ENCODE results near the gene ZBED2. TPM values are rescaled to one million over a fixed set of nuclear protein-coding genes. Genes with fewer than 3 reads are reported as not detected.

Gene ZBED2
- total RNA-seq, 1 experiment from 2014 or later, result 19.0 TPM

DNA sequence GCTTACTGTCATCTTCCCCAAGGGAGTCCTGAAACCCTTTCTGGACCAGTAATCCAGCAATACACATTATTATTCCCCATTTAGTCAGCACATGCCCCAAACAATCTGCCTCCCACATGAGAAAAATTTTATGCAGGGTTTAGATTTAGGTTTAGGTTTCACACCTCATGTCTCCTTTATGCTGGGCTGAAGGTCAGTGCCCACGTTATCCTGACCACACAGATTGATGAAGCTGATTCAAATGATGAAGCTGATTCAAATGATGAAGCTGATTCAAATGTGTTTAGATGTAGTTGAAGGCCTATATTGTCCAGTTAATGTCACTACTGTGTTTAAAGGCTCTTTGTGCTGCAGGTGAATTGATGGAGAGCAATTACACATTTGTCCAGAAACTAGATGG lies 18.1 kb upstream of the ZBED2 start:
- Mint-ChIP-seq H3K27ac (ENCODE audit: low read depth, unreplicated experiment) (no peak overlapping the region), H3K4me1 (ENCODE audit: insufficient read depth, unreplicated experiment) (peaks cover 30% of the 10 kb centered on the region), H3K36me3 (ENCODE audit: insufficient read depth, unreplicated experiment) (no peaks in the 10 kb centered on the region), H3K27me3 (ENCODE audit: insufficient read depth, unreplicated experiment) (no peaks in the 10 kb centered on the region), H3K4me3 (ENCODE audit: unreplicated experiment) (no peak overlapping the region), H3K9me3 (ENCODE audit: unreplicated experiment) (no peaks in the 10 kb centered on the region)
- no peak for DNase-seq (ENCODE audit: unreplicated experiment)
- TF ChIP-seq, protein P1, sequence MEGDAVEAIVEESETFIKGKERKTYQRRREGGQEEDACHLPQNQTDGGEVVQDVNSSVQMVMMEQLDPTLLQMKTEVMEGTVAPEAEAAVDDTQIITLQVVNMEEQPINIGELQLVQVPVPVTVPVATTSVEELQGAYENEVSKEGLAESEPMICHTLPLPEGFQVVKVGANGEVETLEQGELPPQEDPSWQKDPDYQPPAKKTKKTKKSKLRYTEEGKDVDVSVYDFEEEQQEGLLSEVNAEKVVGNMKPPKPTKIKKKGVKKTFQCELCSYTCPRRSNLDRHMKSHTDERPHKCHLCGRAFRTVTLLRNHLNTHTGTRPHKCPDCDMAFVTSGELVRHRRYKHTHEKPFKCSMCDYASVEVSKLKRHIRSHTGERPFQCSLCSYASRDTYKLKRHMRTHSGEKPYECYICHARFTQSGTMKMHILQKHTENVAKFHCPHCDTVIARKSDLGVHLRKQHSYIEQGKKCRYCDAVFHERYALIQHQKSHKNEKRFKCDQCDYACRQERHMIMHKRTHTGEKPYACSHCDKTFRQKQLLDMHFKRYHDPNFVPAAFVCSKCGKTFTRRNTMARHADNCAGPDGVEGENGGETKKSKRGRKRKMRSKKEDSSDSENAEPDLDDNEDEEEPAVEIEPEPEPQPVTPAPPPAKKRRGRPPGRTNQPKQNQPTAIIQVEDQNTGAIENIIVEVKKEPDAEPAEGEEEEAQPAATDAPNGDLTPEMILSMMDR (IDR thresholded peaks at IDR 0.05; ENCODE audit: unreplicated experiment), result no peak
- ChIA-PET POLR2A (interaction anchor here (0.6 to 1.5 kb wide), 2 partner anchors 27 to 103 kb away, joined by 3 read pairs; no protein-coding TSS in a partner anchor), CTCF (interaction anchor here (0.8 kb wide), 1 partner anchor 35 kb away, joined by 3 read pairs; no protein-coding TSS in a partner anchor)
- no TSS peak for BruUV-seq (replicated peaks)
- intact Hi-C loops (cut with micrococcal nuclease), result no loop called here

DNA sequence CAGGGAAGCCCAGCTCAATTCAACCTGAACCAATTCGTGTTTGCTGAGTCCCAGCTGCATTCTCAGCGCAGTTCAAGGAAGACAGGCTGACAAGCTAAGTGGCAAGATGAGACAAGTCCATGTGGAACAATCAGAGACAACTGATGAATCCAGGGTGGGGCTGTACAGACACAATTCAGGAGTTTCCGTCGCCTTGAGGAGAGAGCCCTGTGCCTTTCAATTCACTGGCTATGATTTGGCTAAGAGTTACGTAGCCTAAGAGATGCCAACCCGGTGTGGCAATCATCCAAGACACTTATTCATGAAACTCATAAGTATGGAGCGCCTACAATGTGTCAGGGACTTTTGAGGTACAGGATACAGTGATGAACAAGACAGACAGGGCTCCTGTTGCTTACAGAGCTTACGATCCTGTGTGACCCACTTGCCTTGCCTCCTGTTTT lies 15.5 kb upstream of the ZBED2 start:
- Mint-ChIP-seq H3K4me1 (ENCODE audit: insufficient read depth, unreplicated experiment) (peaks cover 25% of the 10 kb centered on the region), H3K27me3 (ENCODE audit: insufficient read depth, unreplicated experiment) (no peaks in the 10 kb centered on the region), H3K9me3 (ENCODE audit: unreplicated experiment) (no peaks in the 10 kb centered on the region), H3K27ac (ENCODE audit: low read depth, unreplicated experiment) (peak overlapping the region; percentile 89), H3K36me3 (ENCODE audit: insufficient read depth, unreplicated experiment) (no peaks in the 10 kb centered on the region), H3K4me3 (ENCODE audit: unreplicated experiment) (peak overlapping the region; percentile 70)
- POLR2A ChIA-PET, result interaction anchor here (0.9 to 2.5 kb wide), 14 partner anchors 8 to 84 kb away, joined by 3 to 51 read pairs (median 5); partner anchors contain the start of gene ZBED2
- CTCF ChIA-PET, result interaction anchor here (0.6 to 1.7 kb wide), 11 partner anchors 8 to 86 kb away, joined by 3 to 18 read pairs (median 3); partner anchors contain the start of gene ZBED2
- peak; percentile 94 for DNase-seq (ENCODE audit: unreplicated experiment)
- TF ChIP-seq, protein P1 (IDR thresholded peaks at IDR 0.05; ENCODE audit: unreplicated experiment), result no peak
- BruUV-seq (replicated peaks), result TSS peak; percentile 52
- intact Hi-C loops (cut with micrococcal nuclease), result loop anchor here (2.0 kb wide), 1 partner anchor 26 kb away; no protein-coding TSS in a partner anchor

DNA sequence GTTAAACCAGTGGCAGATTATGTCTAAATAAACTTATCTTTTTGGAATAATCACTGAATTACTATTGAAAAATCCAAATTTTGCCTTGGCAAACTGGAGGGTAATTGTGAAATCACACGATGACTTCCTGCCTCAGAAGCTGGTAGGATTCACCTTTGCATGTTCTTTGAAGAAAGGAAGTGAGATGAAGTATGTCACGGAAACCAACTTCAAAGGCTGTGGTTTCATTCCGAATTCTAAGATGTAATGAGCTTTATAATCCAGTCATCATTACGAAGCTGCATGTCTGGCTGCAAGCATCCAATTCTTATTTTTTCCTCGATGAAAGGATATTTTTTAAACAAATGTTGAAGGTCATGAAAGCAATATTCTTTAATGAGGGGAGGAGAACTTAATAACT lies 15.0 kb upstream of the ZBED2 start:
- intact Hi-C loops (cut with micrococcal nuclease), result loop anchor here (2.0 kb wide), 1 partner anchor 25 kb away; no protein-coding TSS in a partner anchor
- H3K9me3 Mint-ChIP-seq (ENCODE audit: unreplicated experiment), result no peaks in the 10 kb centered on the region
- peak; percentile 55 for DNase-seq (ENCODE audit: unreplicated experiment)
- H3K27me3 Mint-ChIP-seq (ENCODE audit: insufficient read depth, unreplicated experiment), result no peaks in the 10 kb centered on the region
- peak overlapping the region; percentile 89 for H3K27ac Mint-ChIP-seq (ENCODE audit: low read depth, unreplicated experiment)
- H3K4me3 Mint-ChIP-seq (ENCODE audit: unreplicated experiment), result peak overlapping the region; percentile 70
- POLR2A ChIA-PET, result interaction anchor here (0.9 to 2.5 kb wide), 14 partner anchors 8 to 84 kb away, joined by 3 to 51 read pairs (median 5); partner anchors contain the start of gene ZBED2
- BruUV-seq (replicated peaks), result TSS peak; percentile 85
- peaks cover 25% of the 10 kb centered on the region for H3K4me1 Mint-ChIP-seq (ENCODE audit: insufficient read depth, unreplicated experiment)
- H3K36me3 Mint-ChIP-seq (ENCODE audit: insufficient read depth, unreplicated experiment), result no peaks in the 10 kb centered on the region
- TF ChIP-seq, protein P1 (IDR thresholded peaks at IDR 0.05; ENCODE audit: unreplicated experiment), result no peak
- CTCF ChIA-PET, result interaction anchor here (0.8 to 1.7 kb wide), 10 partner anchors 8 to 86 kb away, joined by 3 to 18 read pairs (median 3); partner anchors contain the start of gene ZBED2

DNA sequence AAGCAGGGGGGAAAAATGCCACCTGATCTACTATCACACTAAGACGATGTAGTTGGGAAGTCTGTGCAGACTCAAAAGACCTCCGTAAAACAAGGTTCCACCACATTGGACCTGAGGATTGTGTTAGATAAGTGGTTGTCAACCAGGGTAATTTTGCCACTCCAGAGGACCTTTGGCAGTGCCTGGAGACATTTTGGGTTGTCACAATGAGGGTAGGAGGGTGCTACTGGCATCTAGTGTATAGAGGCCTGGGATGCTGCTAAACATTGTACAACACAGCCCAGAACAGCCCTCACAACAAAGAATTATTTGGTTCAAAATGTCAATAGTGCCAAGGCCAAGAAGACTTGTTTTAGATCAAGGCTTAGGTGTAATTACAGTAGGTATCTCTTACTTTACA lies 14.6 kb upstream of the ZBED2 start:
- Mint-ChIP-seq H3K9me3 (ENCODE audit: unreplicated experiment) (no peaks in the 10 kb centered on the region), H3K36me3 (ENCODE audit: insufficient read depth, unreplicated experiment) (no peaks in the 10 kb centered on the region), H3K4me3 (ENCODE audit: unreplicated experiment) (no peak overlapping the region), H3K4me1 (ENCODE audit: insufficient read depth, unreplicated experiment) (peaks cover 25% of the 10 kb centered on the region), H3K27me3 (ENCODE audit: insufficient read depth, unreplicated experiment) (no peaks in the 10 kb centered on the region), H3K27ac (ENCODE audit: low read depth, unreplicated experiment) (peak overlapping the region; percentile 89)
- intact Hi-C loops (cut with micrococcal nuclease), result loop anchor here (2.0 kb wide), 1 partner anchor 25 kb away; no protein-coding TSS in a partner anchor
- no TSS peak for BruUV-seq (replicated peaks)
- POLR2A ChIA-PET, result interaction anchor here (1.0 to 2.5 kb wide), 11 partner anchors 9 to 85 kb away, joined by 3 to 51 read pairs (median 7); partner anchors contain the start of gene ZBED2
- TF ChIP-seq, protein P1 (IDR thresholded peaks at IDR 0.05; ENCODE audit: unreplicated experiment), result no peak
- no peak for DNase-seq (ENCODE audit: unreplicated experiment)
- CTCF ChIA-PET, result interaction anchor here (0.8 to 1.7 kb wide), 7 partner anchors 8 to 57 kb away, joined by 3 to 18 read pairs (median 4); partner anchors contain the start of gene ZBED2

All from MCF 10A (cell line).